ENCODE results near the gene RBP7.
"Not testable (repeated sequence)": the region's sequence is repeated elsewhere in the genome, so short reads cannot be mapped to it uniquely, and the experiment has no call there.

The RBP7 gene

GRCh38 chr1:9996624-9997582 lies at the start of gene RBP7:
Gene RBP7 (plus strand): TSS chr1:9997228. CDS start chr1:9997259, 31 bp downstream.
- peak; percentile 23 for DNase-seq

GRCh38 chr1:9957726-9958125 lies 39.3 kb upstream of the RBP7 start:
- no peak for DNase-seq

GRCh38 chr1:9960011-9960410 lies 37.0 kb upstream of the RBP7 start:
- no peak for DNase-seq

GRCh38 chr1:9960706-9961562 lies 36.1 kb upstream of the RBP7 start:
- no peak for DNase-seq

GRCh38 chr1:9984253-9984652 lies 12.8 kb upstream of the RBP7 start:
- DNase-seq: no peak

GRCh38 chr1:9985001-9985400 lies 12.0 kb upstream of the RBP7 start:
- no peak for DNase-seq

GRCh38 chr1:9989773-9990172 lies 7.3 kb upstream of the RBP7 start:
- no peak for DNase-seq

GRCh38 chr1:9990944-9991343 lies 6.1 kb upstream of the RBP7 start:
- no peak for DNase-seq

GRCh38 chr1:9992910-9993309 lies 4.1 kb upstream of the RBP7 start:
- DNase-seq: no peak

GRCh38 chr1:9993561-9994075 lies 3.4 kb upstream of the RBP7 start:
- DNase-seq: no peak

GRCh38 chr1:10001016-10001665 lies 4.1 kb downstream of the RBP7 start:
- no peak for DNase-seq

GRCh38 chr1:10005248-10005647 lies 8.2 kb downstream of the RBP7 start:
- DNase-seq: not testable (repeated sequence)

- no peak for DNase-seq
These were observed 10.1 kb downstream of the RBP7 start for GRCh38 chr1:10007169-10007568.

GRCh38 chr1:10014016-10014415 lies 17.0 kb downstream of the RBP7 start:
- peak; percentile 28 for DNase-seq

- no peak for DNase-seq
These were observed 22.5 kb downstream of the RBP7 start for GRCh38 chr1:10019561-10019960.

- no peak for DNase-seq
These were observed 23.1 kb downstream of the RBP7 start for GRCh38 chr1:10020086-10020485.

GRCh38 chr1:10020678-10021077 lies 23.6 kb downstream of the RBP7 start:
- peak; percentile 8 for DNase-seq

GRCh38 chr1:10021992-10022391 lies 25.0 kb downstream of the RBP7 start:
- not testable (repeated sequence) for DNase-seq

- DNase-seq: no peak
These were observed 25.6 kb downstream of the RBP7 start for GRCh38 chr1:10022656-10023055.

- DNase-seq: no peak
These were observed 28.3 kb downstream of the RBP7 start for GRCh38 chr1:10025354-10025753.

- no peak for DNase-seq
These were observed 30.0 kb downstream of the RBP7 start for GRCh38 chr1:10027027-10027426.

- DNase-seq: not testable (repeated sequence)
These were observed 32.0 kb downstream of the RBP7 start for GRCh38 chr1:10028956-10029500.

- peak; percentile 88 for DNase-seq
These were observed 34.4 kb downstream of the RBP7 start for GRCh38 chr1:10031461-10031860.

All from EL (cell line).